Central memory CD8-positive, alpha-beta T cell (primary cell): ENCODE data around the gene RTN4RL1.
"Not testable (repeated sequence)": the region's sequence is repeated elsewhere in the genome, so short reads cannot be mapped to it uniquely, and the experiment has no call there.

ENCODE experiments used
- ATAC-seq: fragments of 150-1000 bp; cut with Tn5 transposase; replicated peaks from 2 replicates; pipeline ENCODE4 v1.10.0; 2022; ENCODE audit warnings: mild to moderate bottlenecking, moderate FRiP score, moderate number of reproducible peaks; ENCODE audit not compliant: poor library complexity, severe bottlenecking; ENCODE audit errors: extremely low read depth
- DNase-seq, 2 donors: peaks; one replicate each; pipeline ENCODE4 v3.0.0; 2021; ENCODE audit warnings: low spot score in 2 of 2
- H3K27ac Mint-ChIP-seq: one replicate; pipeline ENCODE4 v1.8.0; 2022; ENCODE audit warnings: low read depth, mild to moderate bottlenecking, moderate library complexity, mixed read lengths
- H3K27me3 Mint-ChIP-seq: one replicate; pipeline ENCODE4 v1.8.0; 2022; ENCODE audit warnings: mixed read lengths
- H3K36me3 Mint-ChIP-seq: one replicate; pipeline ENCODE4 v1.8.0; 2022; ENCODE audit warnings: mild to moderate bottlenecking, moderate library complexity, mixed read lengths; ENCODE audit not compliant: insufficient read depth
- H3K4me1 Mint-ChIP-seq: one replicate; pipeline ENCODE4 v1.8.0; 2022; ENCODE audit warnings: mixed read lengths
- H3K4me3 Mint-ChIP-seq: one replicate; pipeline ENCODE4 v1.8.0; 2022; ENCODE audit warnings: mild to moderate bottlenecking, moderate library complexity, mixed read lengths
- H3K9me3 Mint-ChIP-seq: one replicate; pipeline ENCODE4 v1.8.0; 2022; ENCODE audit warnings: mixed read lengths

RTN4RL1 gene

GRCh38 chr17:2023692-2024571, 1.2 kb downstream of the RTN4RL1 start:
- Mint-ChIP-seq H3K4me1 (peaks cover 18% of the 10 kb centered on the region), H3K27me3 (peaks cover 62% of the 10 kb centered on the region), H3K27ac (no peak overlapping the region), H3K4me3 (peak overlapping the region; percentile 76), H3K36me3 (no peaks in the 10 kb centered on the region), H3K9me3 (no peaks in the 10 kb centered on the region)
- ATAC-seq (peak; percentile 20), DNase-seq (no peak)

DNA sequence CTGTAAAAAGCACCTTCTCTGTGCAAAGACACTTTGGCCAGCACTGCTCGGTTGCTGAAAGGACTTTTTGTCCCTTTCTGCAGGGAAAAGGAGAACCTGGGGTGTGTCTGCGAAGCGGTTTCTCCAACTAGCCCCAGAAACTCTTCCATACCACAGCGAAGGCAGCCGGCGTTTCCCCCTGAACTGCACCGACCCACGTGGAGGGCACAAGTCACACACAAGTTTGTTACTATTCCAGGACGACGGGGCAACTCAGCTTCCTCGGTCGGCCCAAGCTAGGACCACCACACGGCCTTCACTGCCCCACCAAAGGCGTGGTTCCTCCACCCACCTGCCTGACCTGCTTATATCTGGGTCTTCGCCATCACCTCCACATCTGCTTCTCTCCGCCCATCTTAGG, 1.9 kb downstream of the RTN4RL1 start:
- peaks cover 18% of the 10 kb centered on the region for H3K4me1 Mint-ChIP-seq
- ATAC-seq (no peak), DNase-seq (no peak)
- peaks cover 63% of the 10 kb centered on the region for H3K27me3 Mint-ChIP-seq
- H3K36me3 Mint-ChIP-seq = no peaks in the 10 kb centered on the region
- H3K4me3 Mint-ChIP-seq = no peak overlapping the region
- no peaks in the 10 kb centered on the region for H3K9me3 Mint-ChIP-seq
- no peak overlapping the region for H3K27ac Mint-ChIP-seq

DNA sequence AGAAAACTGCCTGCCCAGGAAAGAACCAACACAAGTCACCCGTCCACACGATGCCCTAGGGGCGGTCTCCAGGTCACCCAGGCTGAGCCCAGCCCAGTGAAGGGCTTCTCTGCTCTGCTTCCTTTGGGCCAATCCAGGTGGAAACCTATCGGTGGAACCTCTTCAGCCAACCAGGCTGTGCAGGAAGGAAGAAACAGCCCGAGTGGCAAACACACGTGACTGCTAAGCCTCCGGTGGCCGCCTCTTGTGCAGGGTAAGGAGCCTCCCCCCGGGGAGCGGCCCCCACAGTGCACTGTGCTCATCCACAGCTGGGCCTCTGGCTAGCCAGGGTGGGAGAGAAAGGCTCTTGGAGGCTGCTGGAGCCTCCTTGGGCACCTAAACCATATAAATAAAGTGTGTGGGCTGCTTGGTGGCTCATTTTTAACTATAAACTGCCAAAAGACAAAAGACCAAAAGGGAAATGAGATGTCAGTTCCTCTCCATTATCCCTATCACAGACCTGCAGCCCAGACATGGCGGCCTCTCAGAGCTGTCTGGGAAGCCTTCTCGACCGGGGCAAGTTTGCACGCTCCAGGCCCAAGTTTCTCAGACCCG, 2.4 kb downstream of the RTN4RL1 start:
- H3K36me3 Mint-ChIP-seq = no peaks in the 10 kb centered on the region
- H3K27me3 Mint-ChIP-seq = peaks cover 63% of the 10 kb centered on the region
- peaks cover 18% of the 10 kb centered on the region for H3K4me1 Mint-ChIP-seq
- H3K9me3 Mint-ChIP-seq = no peaks in the 10 kb centered on the region
- H3K4me3 Mint-ChIP-seq = no peak overlapping the region
- DNase-seq (no peak), ATAC-seq (no peak)
- no peak overlapping the region for H3K27ac Mint-ChIP-seq

DNA sequence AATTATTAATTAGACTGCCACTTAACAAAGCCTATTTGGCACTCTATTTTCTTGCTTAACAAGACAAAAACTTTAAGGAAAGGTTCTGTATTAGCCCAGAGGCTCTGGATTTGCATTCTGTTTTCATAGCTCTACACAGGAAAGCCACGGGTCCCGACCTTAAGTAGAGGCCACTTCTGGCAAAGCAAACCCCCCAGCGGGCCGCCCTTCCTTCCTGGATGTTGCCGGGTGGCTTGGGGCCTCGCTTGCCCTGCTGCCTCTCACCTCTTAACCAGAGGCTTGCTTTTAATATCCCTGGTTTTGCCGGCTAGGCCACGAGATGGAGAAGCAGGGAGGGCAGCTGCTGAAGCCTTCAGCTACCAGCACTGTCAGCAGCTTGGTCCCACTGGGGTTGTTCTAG, 4.4 kb downstream of the RTN4RL1 start:
- Mint-ChIP-seq H3K27me3 (peaks cover 52% of the 10 kb centered on the region), H3K4me3 (no peak overlapping the region), H3K4me1 (peaks cover 10% of the 10 kb centered on the region), H3K9me3 (no peaks in the 10 kb centered on the region), H3K27ac (no peak overlapping the region), H3K36me3 (no peaks in the 10 kb centered on the region)
- DNase-seq (no peak), ATAC-seq (no peak)

- ATAC-seq = no peak
- Mint-ChIP-seq H3K27ac (no peak overlapping the region), H3K27me3 (peaks cover 57% of the 10 kb centered on the region)
Observed at GRCh38 chr17:2019723-2020122, 5.4 kb downstream of the RTN4RL1 start.

GRCh38 chr17:2018716-2019510, 6.2 kb downstream of the RTN4RL1 start:
- no peaks in the 10 kb centered on the region for H3K9me3 Mint-ChIP-seq
- ATAC-seq = no peak
- H3K27me3 Mint-ChIP-seq = peaks cover 65% of the 10 kb centered on the region
- H3K4me3 Mint-ChIP-seq = no peak overlapping the region
- peaks cover 5% of the 10 kb centered on the region for H3K4me1 Mint-ChIP-seq
- no peaks in the 10 kb centered on the region for H3K36me3 Mint-ChIP-seq
- peak overlapping the region; percentile 42 for H3K27ac Mint-ChIP-seq
- no peak for DNase-seq

More at GRCh38 chr17:2019723-2020122, 5.4 kb downstream of the RTN4RL1 start:
- no peak for DNase-seq
- Mint-ChIP-seq H3K36me3 (no peaks in the 10 kb centered on the region), H3K4me3 (no peak overlapping the region), H3K9me3 (no peaks in the 10 kb centered on the region), H3K4me1 (peaks cover 5% of the 10 kb centered on the region)

- Mint-ChIP-seq H3K4me1 (peaks cover 5% of the 10 kb centered on the region), H3K4me3 (no peak overlapping the region), H3K27ac (peak overlapping the region; percentile 70), H3K36me3 (no peaks in the 10 kb centered on the region), H3K27me3 (peaks cover 80% of the 10 kb centered on the region), H3K9me3 (no peaks in the 10 kb centered on the region)
- no peak for ATAC-seq
- no peak for DNase-seq
Observed at GRCh38 chr17:2017274-2017941, 7.7 kb downstream of the RTN4RL1 start.

GRCh38 chr17:2016494-2016893, 8.6 kb downstream of the RTN4RL1 start:
- no peaks in the 10 kb centered on the region for H3K9me3 Mint-ChIP-seq
- H3K27ac Mint-ChIP-seq = no peak overlapping the region
- H3K4me3 Mint-ChIP-seq = no peak overlapping the region
- peaks cover 85% of the 10 kb centered on the region for H3K27me3 Mint-ChIP-seq
- ATAC-seq (no peak), DNase-seq (no peak)
- no peaks in the 10 kb centered on the region for H3K36me3 Mint-ChIP-seq
- H3K4me1 Mint-ChIP-seq = peaks cover 5% of the 10 kb centered on the region

DNA sequence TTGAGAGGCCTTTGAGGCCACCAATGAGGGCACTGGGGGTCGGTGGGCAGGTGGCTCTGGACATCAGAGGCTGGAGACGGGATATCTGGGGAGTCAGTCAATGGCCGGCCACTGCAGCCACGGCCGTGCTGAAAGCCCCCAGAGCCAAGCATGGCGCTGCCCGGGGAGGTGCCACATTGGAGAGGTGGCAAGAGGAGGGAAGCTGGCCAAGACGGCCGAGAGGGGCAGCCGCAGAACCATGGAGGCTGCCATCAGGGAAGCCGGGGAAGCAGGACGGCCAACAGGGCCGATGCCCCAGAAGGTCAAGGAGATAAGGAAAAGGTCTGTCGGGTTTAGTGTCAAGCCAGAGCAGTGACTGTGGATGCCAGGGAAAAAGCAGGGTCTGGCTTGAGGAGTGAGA, 9.8 kb downstream of the RTN4RL1 start:
- Mint-ChIP-seq H3K27me3 (peaks cover 73% of the 10 kb centered on the region), H3K27ac (no peak overlapping the region), H3K4me1 (no peaks in the 10 kb centered on the region), H3K4me3 (no peak overlapping the region), H3K9me3 (no peaks in the 10 kb centered on the region), H3K36me3 (no peaks in the 10 kb centered on the region)
- DNase-seq = no peak
- ATAC-seq = no peak

GRCh38 chr17:2013994-2014317, 11.2 kb downstream of the RTN4RL1 start:
- H3K36me3 Mint-ChIP-seq = no peaks in the 10 kb centered on the region
- no peaks in the 10 kb centered on the region for H3K9me3 Mint-ChIP-seq
- no peak overlapping the region for H3K4me3 Mint-ChIP-seq
- H3K4me1 Mint-ChIP-seq = no peaks in the 10 kb centered on the region
- no peak for ATAC-seq
- peaks cover 60% of the 10 kb centered on the region for H3K27me3 Mint-ChIP-seq
- no peak overlapping the region for H3K27ac Mint-ChIP-seq
- DNase-seq = no peak

- ATAC-seq, H3K4me1 Mint-ChIP-seq, H3K27ac Mint-ChIP-seq, DNase-seq, H3K9me3 Mint-ChIP-seq, H3K4me3 Mint-ChIP-seq, H3K36me3 Mint-ChIP-seq: not testable (repeated sequence)
- H3K27me3 Mint-ChIP-seq = peaks cover 54% of the 10 kb centered on the region
Observed at GRCh38 chr17:2013220-2013993, 11.7 kb downstream of the RTN4RL1 start.

DNA sequence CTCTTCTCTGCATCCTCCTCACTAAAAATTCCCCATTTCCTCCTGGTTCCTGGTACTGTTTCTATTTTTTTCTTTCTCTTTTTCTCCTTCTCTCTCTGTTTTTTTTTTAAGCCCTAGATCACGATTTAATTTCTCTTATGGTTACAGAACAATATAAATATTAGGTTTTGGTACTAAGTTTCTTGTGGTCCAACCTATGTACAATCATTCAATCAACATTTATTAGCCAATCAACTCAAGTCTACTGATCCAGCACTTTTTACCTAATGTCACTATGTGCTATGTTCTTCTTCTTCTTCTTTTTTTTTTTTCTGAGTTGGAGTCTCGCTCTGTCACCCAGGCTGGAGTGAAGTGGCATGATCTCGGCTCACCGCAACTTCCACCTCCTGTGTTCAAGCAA, 12.6 kb downstream of the RTN4RL1 start:
- Mint-ChIP-seq H3K4me1 (no peaks in the 10 kb centered on the region), H3K27me3 (peaks cover 45% of the 10 kb centered on the region), H3K4me3 (no peak overlapping the region), H3K36me3 (no peaks in the 10 kb centered on the region), H3K27ac (no peak overlapping the region), H3K9me3 (no peaks in the 10 kb centered on the region)
- DNase-seq (no peak), ATAC-seq (no peak)
